ENCODE data around the gene DMKN.

DNA sequence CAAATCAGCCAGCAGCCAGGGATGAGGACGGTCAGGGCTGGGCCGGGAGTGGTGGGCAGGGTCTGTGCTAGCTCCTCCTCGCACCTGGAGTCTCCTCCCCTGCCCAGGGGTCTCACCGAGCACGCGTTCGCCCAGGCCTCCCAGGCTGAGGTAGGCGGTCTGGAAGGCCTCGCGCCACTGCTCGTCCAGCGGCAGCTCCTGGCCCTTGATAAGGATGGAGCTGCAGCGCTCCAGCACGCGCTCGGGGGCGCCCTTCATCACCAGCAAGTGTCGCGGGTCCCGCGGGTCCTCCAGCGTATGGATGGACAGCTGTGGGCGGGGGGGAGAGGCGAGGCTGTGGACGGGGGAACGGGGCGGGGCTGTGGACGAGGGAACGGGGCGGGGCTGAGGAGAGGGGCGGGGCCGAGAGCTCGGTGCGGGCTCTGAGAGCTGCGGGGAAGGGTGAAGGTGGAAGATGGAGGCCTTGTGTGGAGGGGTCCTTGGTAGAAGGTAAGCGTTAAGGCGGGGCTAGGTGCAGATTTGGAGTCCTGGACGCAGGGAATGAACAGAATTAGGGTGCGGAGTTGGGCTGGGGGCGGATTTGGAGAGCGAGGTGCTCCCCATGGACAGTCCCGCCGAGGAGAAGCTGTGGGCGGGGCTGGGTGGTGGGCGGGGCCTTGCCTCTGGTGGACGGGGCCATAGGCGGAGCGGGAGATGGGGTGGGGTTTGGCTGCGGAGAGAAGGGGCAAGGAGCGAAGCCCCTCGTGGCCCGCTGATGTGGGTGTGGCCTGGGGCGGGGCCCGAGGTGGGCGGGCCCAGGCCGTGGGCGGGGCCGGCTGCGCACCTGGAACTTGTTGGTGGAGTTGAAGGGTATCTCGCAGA is 44.3 kb upstream of the DMKN start:
- TF ChIP-seq POLR2A (IDR thresholded peaks at IDR 0.05): no peak
- TF ChIP-seq, protein P1, sequence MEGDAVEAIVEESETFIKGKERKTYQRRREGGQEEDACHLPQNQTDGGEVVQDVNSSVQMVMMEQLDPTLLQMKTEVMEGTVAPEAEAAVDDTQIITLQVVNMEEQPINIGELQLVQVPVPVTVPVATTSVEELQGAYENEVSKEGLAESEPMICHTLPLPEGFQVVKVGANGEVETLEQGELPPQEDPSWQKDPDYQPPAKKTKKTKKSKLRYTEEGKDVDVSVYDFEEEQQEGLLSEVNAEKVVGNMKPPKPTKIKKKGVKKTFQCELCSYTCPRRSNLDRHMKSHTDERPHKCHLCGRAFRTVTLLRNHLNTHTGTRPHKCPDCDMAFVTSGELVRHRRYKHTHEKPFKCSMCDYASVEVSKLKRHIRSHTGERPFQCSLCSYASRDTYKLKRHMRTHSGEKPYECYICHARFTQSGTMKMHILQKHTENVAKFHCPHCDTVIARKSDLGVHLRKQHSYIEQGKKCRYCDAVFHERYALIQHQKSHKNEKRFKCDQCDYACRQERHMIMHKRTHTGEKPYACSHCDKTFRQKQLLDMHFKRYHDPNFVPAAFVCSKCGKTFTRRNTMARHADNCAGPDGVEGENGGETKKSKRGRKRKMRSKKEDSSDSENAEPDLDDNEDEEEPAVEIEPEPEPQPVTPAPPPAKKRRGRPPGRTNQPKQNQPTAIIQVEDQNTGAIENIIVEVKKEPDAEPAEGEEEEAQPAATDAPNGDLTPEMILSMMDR (IDR thresholded peaks at IDR 0.05): no peak
- no peak for TF ChIP-seq POLR2AphosphoS5 (IDR thresholded peaks at IDR 0.05)
- TF ChIP-seq EP300 (IDR thresholded peaks at IDR 0.05): no peak
